Measurements from ENCODE around the gene MVP. TPM values are rescaled to one million over a fixed set of nuclear protein-coding genes. Genes with fewer than 3 reads are reported as not detected.
"Not testable (repeated sequence)": the region's sequence is repeated elsewhere in the genome, so short reads cannot be mapped to it uniquely, and the experiment has no call there.

The MVP gene
- total RNA-seq, 5 donors from 2014 or later (not counting 1 experiment from before 2014, with no cell fraction given) = 140 to 173 (median 158) TPM

GRCh38 chr16:29881050-29881449 is 60.8 kb downstream of the MVP start:
- DNase-seq (no peak), ATAC-seq (replicated peaks in 1 of 4) (no peak)
- Histone ChIP-seq H3K36me3 (ENCODE audit: control insufficient read depth in 2 of 2, extremely low read depth in 1 of 2, insufficient read depth in 1 of 2, low read length in 1 of 2) (no peaks in the 10 kb centered on the region), H3K27me3 (replicated peaks in 1 of 2; ENCODE audit: control insufficient read depth in 2 of 2, extremely low read depth in 1 of 2, insufficient read depth in 2 of 2, low read length in 1 of 2) (peaks cover 0 to 61% of the 10 kb centered on the region in 2 experiments), H3K27ac (ENCODE audit: low read length) (no peak overlapping the region), H3K9me3 (no peaks in the 10 kb centered on the region), H3K4me3 (ENCODE audit: control insufficient read depth in 1 of 2, extremely low read depth in 1 of 2, low read length in 1 of 2) (no peak overlapping the region), H3K4me1 (ENCODE audit: control insufficient read depth in 1 of 2, extremely low read depth in 1 of 2, insufficient read depth in 2 of 2, low read length in 2 of 2) (peaks cover 3 to 18% of the 10 kb centered on the region in 2 experiments)
- Mint-ChIP-seq H3K27ac (no peak overlapping the region), H3K9me3 (no peaks in the 10 kb centered on the region), H3K4me1 (peaks cover 13 to 16% (median 16%) of the 10 kb centered on the region in 3 donors), H3K4me3 (no peak overlapping the region), H3K36me3 (no peaks in the 10 kb centered on the region), H3K27me3 (peaks cover 22 to 37% of the 10 kb centered on the region in 2 donors)
- WGBS (ENCODE audit: insufficient coverage) = 100% methylated on average over 1 of the region's 3 CpGs
- ChIA-PET CTCF (no interaction called here), POLR2A (no interaction called here)

DNA sequence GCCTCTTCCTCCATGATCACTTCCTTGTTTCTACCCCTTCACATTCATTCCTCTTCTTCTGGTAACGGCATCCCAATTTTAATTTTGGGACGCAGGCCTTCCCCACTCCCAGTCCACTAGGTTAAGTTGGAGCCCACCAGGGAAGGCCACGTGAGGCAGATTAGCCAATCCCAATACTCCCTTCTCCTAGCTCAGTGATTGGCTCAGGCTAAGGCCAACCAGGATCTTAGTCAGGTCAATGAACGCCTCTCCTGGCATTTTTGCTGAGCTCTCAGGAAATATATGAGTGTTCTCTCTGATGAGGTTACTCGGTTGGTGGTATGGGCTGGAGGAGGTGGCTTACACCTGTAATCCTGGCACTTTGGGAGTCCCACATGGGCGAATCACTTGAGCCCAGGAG is 63.7 kb downstream of the MVP start:
- Histone ChIP-seq H3K27ac (ENCODE audit: low read length) (no peak overlapping the region), H3K4me1 (ENCODE audit: control insufficient read depth in 1 of 2, extremely low read depth in 1 of 2, insufficient read depth in 2 of 2, low read length in 2 of 2) (no peaks in the 10 kb centered on the region), H3K9me3 (no peaks in the 10 kb centered on the region), H3K4me3 (ENCODE audit: control insufficient read depth in 1 of 2, extremely low read depth in 1 of 2, low read length in 1 of 2) (no peak overlapping the region), H3K36me3 (ENCODE audit: control insufficient read depth in 2 of 2, extremely low read depth in 1 of 2, insufficient read depth in 1 of 2, low read length in 1 of 2) (no peaks in the 10 kb centered on the region), H3K27me3 (replicated peaks in 1 of 2; ENCODE audit: control insufficient read depth in 2 of 2, extremely low read depth in 1 of 2, insufficient read depth in 2 of 2, low read length in 1 of 2) (peaks cover 0 to 43% of the 10 kb centered on the region in 2 experiments)
- H3K27ac Mint-ChIP-seq = no peak overlapping the region
- H3K4me1 Mint-ChIP-seq = no peaks in the 10 kb centered on the region
- H3K36me3 Mint-ChIP-seq = no peaks in the 10 kb centered on the region
- ChIA-PET POLR2A (no interaction called here), CTCF (no interaction called here)
- WGBS (ENCODE audit: insufficient coverage) = 84% methylated on average over 3 of the region's 6 CpGs
- H3K9me3 Mint-ChIP-seq = no peaks in the 10 kb centered on the region
- H3K4me3 Mint-ChIP-seq = no peak overlapping the region
- peaks cover 12 to 20% of the 10 kb centered on the region in 2 donors for H3K27me3 Mint-ChIP-seq
- no peak for DNase-seq
- ATAC-seq (replicated peaks in 1 of 4) = no peak

DNA sequence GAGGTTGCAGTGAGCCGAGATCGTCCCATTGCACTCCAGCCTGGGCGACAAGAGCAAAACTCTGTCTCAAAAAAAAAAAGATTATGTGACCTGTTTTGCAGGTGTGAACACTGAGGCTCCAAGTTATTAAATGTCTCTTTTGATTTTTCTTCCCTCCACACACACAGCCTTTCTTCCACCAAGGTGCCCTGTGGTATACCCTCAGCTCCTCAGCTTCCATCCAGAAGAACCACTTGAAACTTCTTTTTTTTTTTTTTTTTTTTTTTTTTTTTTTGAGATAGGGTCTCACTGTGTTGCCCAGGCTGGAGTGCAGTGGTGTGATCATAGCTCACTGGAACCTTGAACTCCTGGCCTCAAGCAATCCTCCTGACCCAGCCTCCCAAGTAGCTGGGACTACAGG is 69.1 kb downstream of the MVP start:
- ATAC-seq (replicated peaks in 1 of 4); CTCF ChIA-PET: not testable (repeated sequence)

DNA sequence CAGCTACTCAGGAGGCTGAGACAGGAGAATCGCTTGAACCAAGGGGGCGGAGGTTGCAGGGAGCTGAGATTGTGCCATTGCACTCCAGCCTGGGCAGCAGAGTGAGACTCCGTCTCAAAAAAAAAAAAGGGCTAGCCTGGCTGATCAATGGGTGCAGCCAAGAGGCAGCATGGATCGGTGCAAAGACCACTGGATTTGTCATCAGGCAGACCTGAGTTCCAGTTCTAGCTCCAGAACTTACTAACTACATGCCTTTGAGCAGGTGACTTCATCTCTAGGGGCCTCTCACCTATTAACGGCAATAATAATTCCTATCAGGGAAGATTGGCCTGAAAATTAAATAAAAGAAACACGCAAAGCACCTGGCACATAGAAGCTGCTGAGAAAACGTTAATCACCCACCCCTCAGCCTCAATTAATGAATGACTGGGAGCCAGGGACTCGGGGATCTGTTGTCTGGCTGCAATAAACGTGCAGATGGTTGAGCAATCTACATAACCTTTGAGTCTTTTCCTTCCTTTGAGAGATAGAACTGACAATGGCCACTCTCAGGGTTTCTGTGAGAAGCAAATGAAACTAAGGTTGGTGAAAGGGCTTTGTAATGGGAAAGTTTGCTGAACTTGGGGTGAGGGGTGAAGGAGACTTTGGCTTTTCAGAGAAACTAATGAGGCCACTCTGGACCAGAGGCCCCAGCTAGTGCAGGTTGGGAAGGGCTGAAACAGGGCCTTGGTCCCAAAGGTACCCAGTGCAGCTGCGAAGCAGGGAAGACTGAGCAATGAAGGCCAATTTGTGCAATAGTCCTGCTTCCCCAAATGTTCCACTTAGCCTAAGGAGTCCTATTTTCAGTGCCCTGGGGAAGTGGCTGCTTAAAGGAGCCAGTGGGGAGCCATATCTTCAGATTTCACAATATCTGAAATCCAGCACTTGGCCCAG is 71.5 kb downstream of the MVP start:
- H3K27ac Mint-ChIP-seq = no peak overlapping the region
- no peak for ATAC-seq (replicated peaks in 1 of 4)
- Histone ChIP-seq H3K4me1 (ENCODE audit: control insufficient read depth in 1 of 2, extremely low read depth in 1 of 2, insufficient read depth in 2 of 2, low read length in 2 of 2) (no peaks in the 10 kb centered on the region), H3K9me3 (no peaks in the 10 kb centered on the region), H3K27me3 (replicated peaks in 1 of 2; ENCODE audit: control insufficient read depth in 2 of 2, extremely low read depth in 1 of 2, insufficient read depth in 2 of 2, low read length in 1 of 2) (peaks cover 0 to 30% of the 10 kb centered on the region in 2 experiments), H3K27ac (ENCODE audit: low read length) (no peak overlapping the region), H3K36me3 (ENCODE audit: control insufficient read depth in 2 of 2, extremely low read depth in 1 of 2, insufficient read depth in 1 of 2, low read length in 1 of 2) (no peaks in the 10 kb centered on the region), H3K4me3 (ENCODE audit: control insufficient read depth in 1 of 2, extremely low read depth in 1 of 2, low read length in 1 of 2) (no peak overlapping the region)
- H3K9me3 Mint-ChIP-seq = no peaks in the 10 kb centered on the region
- ChIA-PET CTCF (interaction anchor here in 1 of 2 donors (0.6 kb wide), 1 partner anchor 82 kb away, joined by 3 read pairs; the partner anchor contains the start of gene TAOK2), POLR2A (no interaction called here)
- H3K4me3 Mint-ChIP-seq = no peak overlapping the region
- H3K4me1 Mint-ChIP-seq = no peaks in the 10 kb centered on the region
- H3K36me3 Mint-ChIP-seq = no peaks in the 10 kb centered on the region
- H3K27me3 Mint-ChIP-seq = peaks cover 8 to 12% of the 10 kb centered on the region in 2 donors
- DNase-seq = no peak
- 90% methylated on average over 7 of the region's 10 CpGs for WGBS (ENCODE audit: insufficient coverage)

More for the DNA sequence above, 69.1 kb downstream of the MVP start:
- POLR2A ChIA-PET; H3K9me3 Mint-ChIP-seq; H3K4me3 Mint-ChIP-seq; H3K4me1 ChIP-seq (ENCODE audit: control insufficient read depth in 1 of 2, extremely low read depth in 1 of 2, insufficient read depth in 2 of 2, low read length in 2 of 2); H3K4me3 ChIP-seq (ENCODE audit: control insufficient read depth in 1 of 2, extremely low read depth in 1 of 2, low read length in 1 of 2); H3K36me3 Mint-ChIP-seq; H3K27ac Mint-ChIP-seq; H3K27me3 Mint-ChIP-seq; H3K4me1 Mint-ChIP-seq; H3K9me3 ChIP-seq; H3K27ac ChIP-seq (ENCODE audit: low read length); DNase-seq; H3K36me3 ChIP-seq (ENCODE audit: control insufficient read depth in 2 of 2, extremely low read depth in 1 of 2, insufficient read depth in 1 of 2, low read length in 1 of 2): not testable (repeated sequence)
- WGBS (ENCODE audit: insufficient coverage) = 100% methylated on average over 2 of the region's 3 CpGs
- H3K27me3 ChIP-seq (replicated peaks in 1 of 2; ENCODE audit: control insufficient read depth in 2 of 2, extremely low read depth in 1 of 2, insufficient read depth in 2 of 2, low read length in 1 of 2) = peaks cover 0 to 13% of the 10 kb centered on the region in 2 experiments

DNA sequence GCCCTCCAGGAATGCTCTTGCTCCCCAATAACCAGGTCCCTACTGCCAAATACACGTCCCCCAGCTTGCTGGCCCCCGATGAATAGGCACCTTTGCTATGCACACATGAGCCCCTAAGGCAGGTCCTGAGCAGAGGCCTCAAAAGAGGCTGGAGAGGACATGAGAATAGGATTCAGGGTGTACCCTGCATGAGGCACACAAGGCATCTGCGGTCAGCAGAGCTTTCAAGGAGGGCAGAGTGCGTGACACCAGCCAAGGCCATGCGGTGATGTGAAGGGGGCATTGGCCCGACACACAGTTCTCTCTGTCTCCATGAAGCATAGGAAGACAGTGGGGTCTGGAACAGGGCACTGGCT is 72.2 kb downstream of the MVP start:
- ChIA-PET CTCF (no interaction called here), POLR2A (no interaction called here)
- Histone ChIP-seq H3K4me3 (ENCODE audit: control insufficient read depth in 1 of 2, extremely low read depth in 1 of 2, low read length in 1 of 2) (no peak overlapping the region), H3K4me1 (ENCODE audit: control insufficient read depth in 1 of 2, extremely low read depth in 1 of 2, insufficient read depth in 2 of 2, low read length in 2 of 2) (no peaks in the 10 kb centered on the region), H3K36me3 (ENCODE audit: control insufficient read depth in 2 of 2, extremely low read depth in 1 of 2, insufficient read depth in 1 of 2, low read length in 1 of 2) (no peaks in the 10 kb centered on the region), H3K27ac (ENCODE audit: low read length) (no peak overlapping the region), H3K9me3 (no peaks in the 10 kb centered on the region), H3K27me3 (replicated peaks in 1 of 2; ENCODE audit: control insufficient read depth in 2 of 2, extremely low read depth in 1 of 2, insufficient read depth in 2 of 2, low read length in 1 of 2) (peaks cover 0 to 33% of the 10 kb centered on the region in 2 experiments)
- H3K4me3 Mint-ChIP-seq = no peak overlapping the region
- no peak for DNase-seq
- peaks cover 13 to 15% of the 10 kb centered on the region in 2 donors for H3K27me3 Mint-ChIP-seq
- no peaks in the 10 kb centered on the region for H3K4me1 Mint-ChIP-seq
- no peaks in the 10 kb centered on the region for H3K9me3 Mint-ChIP-seq
- H3K27ac Mint-ChIP-seq = no peak overlapping the region
- H3K36me3 Mint-ChIP-seq = no peaks in the 10 kb centered on the region
- 96% methylated on average over 4 of the region's 6 CpGs for WGBS (ENCODE audit: insufficient coverage)
- no peak for ATAC-seq (replicated peaks in 1 of 4)

DNA sequence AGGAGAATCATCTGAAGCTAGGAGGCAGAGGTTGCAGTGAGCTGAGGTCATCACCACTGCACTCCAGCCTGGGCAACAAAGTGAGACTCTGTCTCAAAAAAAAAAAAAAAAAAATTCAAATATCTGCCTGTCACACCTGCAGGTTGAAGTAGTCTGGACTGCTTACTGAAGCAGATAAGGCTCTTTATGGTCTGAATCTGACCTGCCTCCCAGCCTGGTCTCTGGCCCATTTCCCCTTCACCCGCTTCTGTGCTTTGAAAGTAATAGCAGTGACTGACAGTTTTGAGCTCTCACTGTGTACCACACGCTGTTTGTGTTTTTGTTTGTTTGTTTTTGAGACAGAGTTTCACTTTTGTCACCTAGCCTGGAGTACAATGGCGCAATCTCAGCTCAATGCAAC is 73.3 kb downstream of the MVP start:
- DNase-seq = no peak
- Histone ChIP-seq H3K27ac (ENCODE audit: low read length) (no peak overlapping the region), H3K36me3 (ENCODE audit: control insufficient read depth in 2 of 2, extremely low read depth in 1 of 2, insufficient read depth in 1 of 2, low read length in 1 of 2) (no peaks in the 10 kb centered on the region), H3K4me3 (ENCODE audit: control insufficient read depth in 1 of 2, extremely low read depth in 1 of 2, low read length in 1 of 2) (no peak overlapping the region), H3K27me3 (replicated peaks in 1 of 2; ENCODE audit: control insufficient read depth in 2 of 2, extremely low read depth in 1 of 2, insufficient read depth in 2 of 2, low read length in 1 of 2) (peaks cover 3 to 35% of the 10 kb centered on the region in 2 experiments), H3K9me3 (no peaks in the 10 kb centered on the region), H3K4me1 (ENCODE audit: control insufficient read depth in 1 of 2, extremely low read depth in 1 of 2, insufficient read depth in 2 of 2, low read length in 2 of 2) (no peaks in the 10 kb centered on the region)
- Mint-ChIP-seq H3K36me3 (no peaks in the 10 kb centered on the region), H3K27me3 (peaks cover 24 to 26% of the 10 kb centered on the region in 2 donors), H3K4me3 (no peak overlapping the region), H3K9me3 (no peaks in the 10 kb centered on the region), H3K27ac (no peak overlapping the region), H3K4me1 (peaks cover 0 to 5% (median 2%) of the 10 kb centered on the region in 3 donors)
- WGBS (ENCODE audit: insufficient coverage) = no CpG with 5 or more reads among the region's 3 CpGs
- ChIA-PET CTCF (no interaction called here), POLR2A (no interaction called here)
- ATAC-seq (replicated peaks in 1 of 4) = no peak
